ENCODE results near the gene JMJD4. TPM values are rescaled to one million over a fixed set of nuclear protein-coding genes. Genes with fewer than 3 reads are reported as not detected.

JMJD4 gene
- total and polyA plus RNA-seq, 2 donors (not counting 3 experiments of a cell fraction or from before 2014, with no cell fraction given): 17.3 to 31.2 TPM

- no peaks in the 10 kb centered on the region for H3K27me3 ChIP-seq (ENCODE audit: control insufficient read depth in 2 of 2, insufficient read depth in 2 of 2, low read length in 2 of 2)
- BruUV-seq (replicated peaks): no TSS peak
- H3K4me1 ChIP-seq (ENCODE audit: control insufficient read depth, extremely low read depth, insufficient read depth, low read length): peaks cover 10% of the 10 kb centered on the region
- H4K20me1 ChIP-seq (replicated peaks; ENCODE audit: control insufficient read depth, extremely low read depth, insufficient read depth, low read length): no peaks in the 10 kb centered on the region
- dilution Hi-C loops (cut with MboI; ENCODE audit: extremely low pct_ligation_motif_present, low sequenced_read_pairs) (no loop called here), intact Hi-C loops (cut with micrococcal nuclease) (loop anchor here (10.0 kb wide), 2 partner anchors 305 to 385 kb away; partner anchors contain the start of genes ARF1 and IBA57)
- FAIRE-seq (no peak), DNase-seq (ENCODE audit: low read depth, low spot score) (no peak)
- no peaks in the 10 kb centered on the region for H3K79me2 ChIP-seq (ENCODE audit: control insufficient read depth, insufficient read depth, low read length)
- no peak overlapping the region for H3K4me2 ChIP-seq (ENCODE audit: insufficient read depth, low read length)
- H3K36me3 ChIP-seq (ENCODE audit: control insufficient read depth in 2 of 2, extremely low read depth in 1 of 2, insufficient read depth in 2 of 2, low read length in 2 of 2): peaks cover 0 to 6% of the 10 kb centered on the region in 2 experiments
- ChIA-PET POLR2A (no interaction called here), CTCF (interaction anchor here (1.0 kb wide), 1 partner anchor 174 kb away, joined by 3 read pairs; no protein-coding TSS in a partner anchor)
- H3K9ac ChIP-seq (replicated peaks; ENCODE audit: extremely low read depth, insufficient read depth, low read length): no peak overlapping the region
- no peaks in the 10 kb centered on the region for H3K9me3 ChIP-seq (replicated peaks; ENCODE audit: control insufficient read depth, insufficient read depth, low read length)
- no peaks in the 10 kb centered on the region for H3K9me1 ChIP-seq (replicated peaks; ENCODE audit: control insufficient read depth, extremely low read depth, insufficient read depth, low read length)
- H3K27ac ChIP-seq (ENCODE audit: insufficient read depth, low read depth, low read length): no peak overlapping the region
- no peak overlapping the region for H2AFZ ChIP-seq (ENCODE audit: low read depth, low read length)
- H3K4me3 ChIP-seq (replicated peaks in 1 of 3; ENCODE audit: insufficient read depth in 1 of 3, low read depth in 1 of 3, low read length in 3 of 3): no peak overlapping the region
- TF ChIP-seq POLR2A (IDR thresholded peaks at IDR 0.05; ENCODE audit: low read depth, low read length) (no peak), FOS (IDR thresholded peaks at IDR 0.05; ENCODE audit: borderline replicate concordance, insufficient read depth, low read length) (no peak), EZH2 (IDR thresholded peaks at IDR 0.05; ENCODE audit: borderline replicate concordance, low read depth, low read length, severe bottlenecking) (no peak), JUN (IDR thresholded peaks at IDR 0.05; ENCODE audit: borderline replicate concordance, insufficient read depth, insufficient read length, low read depth) (no peak), MAX (IDR thresholded peaks at IDR 0.05; ENCODE audit: insufficient read depth, insufficient read length) (no peak), MYC (IDR thresholded peaks at IDR 0.05; ENCODE audit: low read depth, low read length) (no peak), POLR2AphosphoS5 (IDR thresholded peaks at IDR 0.05; ENCODE audit: insufficient read depth, low read depth, low read length) (no peak), CTCF (IDR thresholded peaks at IDR 0.05; ENCODE audit: extremely low read depth in 1 of 2, insufficient read depth in 1 of 2, low read depth in 1 of 2, low read length in 2 of 2) (no peak), GATA2 (IDR thresholded peaks at IDR 0.05; ENCODE audit: insufficient read depth, insufficient read length, low read depth, low read length) (no peak)
Measured at GRCh38 chr1:227779685-227780084, 44.6 kb upstream of the JMJD4 start.

Data from endothelial cell of umbilical vein (primary cell).